ENCODE data around the gene AOAH.

AOAH gene

DNA sequence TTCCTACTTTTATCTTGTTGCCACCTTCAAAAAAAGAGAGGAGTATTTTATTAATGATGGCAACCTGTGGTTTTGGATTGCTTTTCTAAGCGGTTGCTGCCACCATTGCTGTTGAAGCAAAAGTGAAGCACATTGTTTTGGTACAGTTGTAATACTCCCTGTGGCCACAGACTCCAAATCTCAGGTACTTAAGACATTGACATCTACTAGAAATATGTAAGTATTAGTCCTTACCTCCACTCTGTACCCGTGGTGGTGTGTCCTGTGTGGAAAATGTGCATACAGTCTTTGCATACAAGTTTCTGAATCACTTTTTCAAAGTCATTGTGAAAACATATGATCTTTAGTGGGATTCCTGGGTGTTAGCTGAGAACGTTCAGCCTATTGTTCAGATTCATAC lies 248.9 kb downstream of the AOAH start:
- Histone ChIP-seq H3K27ac (no peak overlapping the region), H3K4me3 (no peak overlapping the region)
- TF ChIP-seq, protein P1, sequence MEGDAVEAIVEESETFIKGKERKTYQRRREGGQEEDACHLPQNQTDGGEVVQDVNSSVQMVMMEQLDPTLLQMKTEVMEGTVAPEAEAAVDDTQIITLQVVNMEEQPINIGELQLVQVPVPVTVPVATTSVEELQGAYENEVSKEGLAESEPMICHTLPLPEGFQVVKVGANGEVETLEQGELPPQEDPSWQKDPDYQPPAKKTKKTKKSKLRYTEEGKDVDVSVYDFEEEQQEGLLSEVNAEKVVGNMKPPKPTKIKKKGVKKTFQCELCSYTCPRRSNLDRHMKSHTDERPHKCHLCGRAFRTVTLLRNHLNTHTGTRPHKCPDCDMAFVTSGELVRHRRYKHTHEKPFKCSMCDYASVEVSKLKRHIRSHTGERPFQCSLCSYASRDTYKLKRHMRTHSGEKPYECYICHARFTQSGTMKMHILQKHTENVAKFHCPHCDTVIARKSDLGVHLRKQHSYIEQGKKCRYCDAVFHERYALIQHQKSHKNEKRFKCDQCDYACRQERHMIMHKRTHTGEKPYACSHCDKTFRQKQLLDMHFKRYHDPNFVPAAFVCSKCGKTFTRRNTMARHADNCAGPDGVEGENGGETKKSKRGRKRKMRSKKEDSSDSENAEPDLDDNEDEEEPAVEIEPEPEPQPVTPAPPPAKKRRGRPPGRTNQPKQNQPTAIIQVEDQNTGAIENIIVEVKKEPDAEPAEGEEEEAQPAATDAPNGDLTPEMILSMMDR (IDR thresholded peaks at IDR 0.05) = no peak
- DNase-seq (ENCODE audit: low spot score) = no peak

DNA sequence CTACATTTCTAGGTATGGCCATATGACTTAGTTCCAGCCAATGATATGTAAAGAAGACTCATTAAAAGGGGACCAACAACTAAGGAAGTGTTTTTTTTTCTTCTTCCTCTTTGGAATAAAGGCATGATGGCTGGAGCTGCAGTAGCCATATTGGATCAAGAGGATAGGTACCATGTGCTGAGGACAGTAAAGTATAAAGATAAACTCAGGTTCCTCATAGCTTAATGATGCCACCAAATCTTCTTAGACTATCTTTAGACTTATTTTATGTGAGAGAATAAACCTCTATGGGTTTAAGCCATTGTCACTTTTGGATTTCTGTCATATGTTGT lies 249.3 kb downstream of the AOAH start:
- no peak overlapping the region for H3K27ac ChIP-seq
- TF ChIP-seq, protein P1 (IDR thresholded peaks at IDR 0.05) = no peak
- no peak overlapping the region for H3K4me3 ChIP-seq
- DNase-seq (ENCODE audit: low spot score) = no peak

DNA sequence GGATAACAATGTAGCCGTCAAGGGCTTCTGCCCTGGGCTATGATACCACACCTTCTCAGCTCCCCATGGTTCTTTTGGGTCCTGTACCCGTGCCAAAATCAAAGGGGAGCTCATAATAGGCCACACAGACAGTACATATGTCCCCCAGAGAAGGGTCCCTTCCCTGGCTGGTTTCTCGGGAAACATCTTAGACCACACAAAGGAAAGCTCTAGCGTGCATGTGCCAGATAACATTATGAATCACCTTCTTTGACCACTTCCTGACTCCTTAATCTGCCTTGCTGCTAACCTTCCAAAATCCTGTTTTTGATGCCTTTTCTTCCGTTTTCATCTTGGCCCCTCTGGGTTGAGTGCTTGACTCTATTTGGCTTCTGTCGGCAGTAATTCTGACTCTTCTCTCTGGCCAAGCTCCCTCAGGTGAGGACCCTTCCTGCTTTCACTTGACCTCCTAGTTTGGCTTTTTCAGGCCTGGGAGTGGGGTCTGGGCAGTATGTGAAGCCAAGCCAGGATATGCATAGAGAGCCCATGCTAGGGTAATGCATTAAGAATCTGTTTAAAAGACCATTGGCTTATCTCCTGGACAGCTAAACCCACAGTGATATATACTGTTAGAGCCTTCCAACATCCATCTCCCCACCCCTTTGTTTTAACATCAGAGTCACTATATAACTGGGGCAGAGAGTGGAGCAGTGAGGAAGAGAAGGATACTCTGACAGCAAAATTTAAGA lies 249.8 kb downstream of the AOAH start:
- TF ChIP-seq, protein P1 (IDR thresholded peaks at IDR 0.05) = no peak
- Histone ChIP-seq H3K27ac (no peak overlapping the region), H3K4me3 (no peak overlapping the region)
- no peak for DNase-seq (ENCODE audit: low spot score)

DNA sequence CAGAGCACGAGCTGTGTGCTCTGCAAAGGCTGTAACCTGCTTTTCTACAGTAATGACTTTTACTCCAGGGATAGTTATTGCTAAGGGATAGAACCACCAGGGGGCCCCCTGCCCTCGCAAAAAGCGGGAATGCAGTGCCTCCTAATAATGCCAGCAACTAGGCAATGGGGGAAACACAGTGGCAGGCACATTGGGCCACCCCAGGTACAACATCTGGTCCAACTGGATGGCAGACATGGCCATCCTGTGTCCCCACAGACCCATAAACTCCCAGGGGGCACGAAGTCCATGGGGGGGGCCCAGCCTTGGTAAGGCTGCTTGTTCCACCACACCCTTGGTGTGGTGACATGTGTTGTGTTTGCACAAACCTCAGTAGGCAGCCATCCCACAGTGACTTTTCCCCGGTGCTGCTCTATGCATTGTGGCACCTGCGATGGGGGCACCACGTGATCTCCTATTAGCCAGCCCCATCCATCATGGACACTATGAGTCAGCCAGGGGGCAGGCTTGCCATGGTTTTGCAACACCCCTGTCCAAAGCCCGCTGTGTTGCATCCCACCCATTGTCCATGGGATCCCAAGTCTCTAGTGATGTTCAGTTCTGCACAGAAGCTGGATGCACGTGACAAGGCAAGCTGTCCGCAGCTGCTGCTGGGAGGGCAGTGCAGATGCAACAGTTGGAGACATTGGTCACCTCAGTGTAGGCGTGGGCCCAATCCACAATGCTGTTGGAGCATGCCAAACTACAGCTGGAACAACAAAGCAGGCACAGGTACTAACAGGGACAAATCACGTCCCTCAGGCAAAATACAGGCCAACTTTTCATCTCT lies 250.6 kb downstream of the AOAH start:
- no peak overlapping the region for H3K4me3 ChIP-seq
- TF ChIP-seq, protein P1 (IDR thresholded peaks at IDR 0.05) = no peak
- no peak overlapping the region for H3K27ac ChIP-seq
- DNase-seq (ENCODE audit: low spot score) = no peak

DNA sequence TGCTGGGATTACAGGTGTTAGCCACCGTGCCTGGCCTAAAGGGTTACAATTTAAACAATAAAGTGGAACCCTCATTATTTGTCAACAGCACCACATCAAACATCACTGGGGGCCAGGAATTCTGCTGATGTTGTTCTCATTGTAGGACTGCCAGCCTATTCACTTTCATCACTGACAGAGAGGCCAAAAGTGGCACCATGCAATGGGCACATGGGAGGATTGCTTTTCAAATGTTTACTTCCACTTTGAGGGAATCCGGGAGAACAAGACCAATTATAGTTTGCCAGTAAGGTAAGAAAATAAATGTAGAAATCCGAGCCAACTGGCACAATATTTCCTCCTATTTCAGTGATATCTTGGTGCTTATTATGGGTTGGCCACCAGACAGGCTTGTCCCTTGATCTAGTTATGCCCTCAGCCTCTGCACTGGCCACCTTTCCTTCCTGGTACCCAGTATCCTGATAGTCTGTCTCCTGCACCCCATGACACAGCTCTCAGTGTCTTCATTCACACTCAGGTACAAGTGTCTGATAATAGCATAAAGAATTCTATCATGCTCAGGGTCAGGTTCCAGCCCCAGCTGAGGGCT lies 252.1 kb downstream of the AOAH start:
- DNase-seq (ENCODE audit: low spot score) = no peak
- no peak overlapping the region for H3K4me3 ChIP-seq
- TF ChIP-seq, protein P1 (IDR thresholded peaks at IDR 0.05) = no peak
- no peak overlapping the region for H3K27ac ChIP-seq

DNA sequence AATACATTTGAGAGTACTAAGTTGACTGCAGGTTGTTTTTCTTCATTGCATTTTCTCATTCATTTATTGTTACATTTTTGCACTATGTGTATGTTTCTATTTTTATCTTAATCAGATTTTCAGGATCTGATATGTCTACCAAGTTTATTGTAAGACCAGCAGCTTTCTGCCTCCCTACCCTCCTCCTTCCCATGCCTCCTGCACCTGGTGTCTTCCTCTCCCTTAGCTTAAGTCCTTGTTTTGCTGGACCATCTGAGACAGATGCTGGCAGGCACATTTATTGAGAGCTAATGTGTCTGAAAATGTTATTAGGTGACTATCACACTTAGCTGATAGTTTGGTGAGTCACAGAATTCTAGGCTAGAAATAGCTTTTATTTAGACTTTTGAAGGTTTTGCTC lies 255.1 kb downstream of the AOAH start:
- Histone ChIP-seq H3K27ac (no peak overlapping the region), H3K4me3 (no peak overlapping the region)
- DNase-seq (ENCODE audit: low spot score) = no peak
- TF ChIP-seq, protein P1 (IDR thresholded peaks at IDR 0.05) = no peak

All from coronary artery (tissue), 2 donors.